Measurements from ENCODE around the gene AGAP1. TPM values are rescaled to one million over a fixed set of nuclear protein-coding genes. Genes with fewer than 3 reads are reported as not detected.

The AGAP1 gene
- total RNA-seq, 2 experiments from 2014 or later: 2.2 TPM

DNA sequence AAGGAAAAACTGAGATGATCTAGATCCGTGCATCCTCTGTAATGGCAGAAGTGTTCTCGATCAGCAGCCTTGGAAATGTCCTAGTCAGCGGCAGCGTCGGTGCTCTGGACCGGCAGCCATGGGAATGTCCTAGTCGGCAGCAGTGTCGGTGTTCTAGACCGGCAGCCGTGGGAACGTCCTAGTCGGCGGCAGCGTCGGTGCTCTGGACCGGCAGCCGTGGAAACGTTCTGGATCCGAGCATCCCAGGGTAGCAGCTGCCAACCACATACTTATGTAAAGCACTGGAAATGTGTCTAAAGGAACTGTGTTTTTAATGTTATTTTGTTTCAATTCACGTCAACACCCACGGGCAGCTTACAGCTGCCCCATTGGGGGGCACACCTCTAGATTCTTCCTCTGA is 615.6 kb downstream of the AGAP1 start:
- Mint-ChIP-seq H3K9me3 (ENCODE audit: low read depth) (no peaks in the 10 kb centered on the region), H3K27me3 (peaks cover 14% of the 10 kb centered on the region), H3K36me3 (ENCODE audit: low read depth) (no peaks in the 10 kb centered on the region), H3K4me3 (no peak overlapping the region), H3K4me1 (no peaks in the 10 kb centered on the region), H3K27ac (no peak overlapping the region)
- ChIA-PET POLR2A (no interaction called here), CTCF (interaction anchor here (0.6 kb wide), 1 partner anchor 925 kb away, joined by 3 read pairs; no protein-coding TSS in a partner anchor)
- no peak for DNase-seq
- intact Hi-C loops (cut with DNase I, micrococcal nuclease): no loop called here
- no peak for ATAC-seq

DNA sequence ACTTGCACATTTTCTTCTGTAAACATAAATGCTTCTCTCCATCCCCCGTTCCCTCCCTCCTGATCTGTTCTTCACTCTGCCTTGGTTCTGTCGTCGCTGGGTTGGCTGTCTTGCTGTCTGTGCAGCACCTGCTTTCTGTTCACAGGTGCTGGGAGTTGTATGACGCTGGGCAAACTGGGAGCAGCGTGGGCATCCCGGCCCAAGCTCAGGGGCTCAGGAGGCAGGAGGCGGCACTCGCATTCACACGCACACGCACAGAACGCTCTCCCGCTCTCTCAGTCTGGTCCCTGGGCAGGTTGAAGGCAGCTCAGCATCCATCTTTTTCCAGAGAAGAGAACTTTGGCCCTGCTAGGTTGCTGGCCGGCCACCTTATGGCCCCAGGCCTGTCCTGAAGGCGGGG is 618.6 kb downstream of the AGAP1 start:
- POLR2A ChIA-PET: no interaction called here

DNA sequence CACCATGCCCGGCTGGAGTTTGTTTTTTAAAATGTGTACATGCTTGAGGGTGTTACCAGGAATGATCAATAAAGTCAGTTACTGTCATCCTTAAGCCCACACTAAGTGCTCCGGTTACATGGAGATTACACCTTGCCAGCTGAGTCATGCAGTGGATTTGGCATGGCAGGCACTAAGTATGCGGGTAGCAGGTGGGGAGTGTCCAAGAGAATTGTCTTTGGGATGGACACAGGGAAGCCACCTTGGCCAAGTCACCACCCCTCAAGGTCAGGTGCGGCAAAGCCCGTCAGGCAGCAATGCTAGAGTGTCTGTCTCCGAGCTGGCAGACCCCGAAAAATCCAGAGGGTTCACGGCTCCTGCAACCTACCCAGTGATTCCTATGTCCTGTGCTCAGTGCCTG is 619.6 kb downstream of the AGAP1 start:
- no peaks in the 10 kb centered on the region for H3K4me1 Mint-ChIP-seq
- POLR2A ChIA-PET: no interaction called here
- CTCF ChIA-PET: interaction anchor here (1.2 kb wide), 1 partner anchor 13 kb away, joined by 3 read pairs; no protein-coding TSS in a partner anchor
- no peak overlapping the region for H3K27ac Mint-ChIP-seq
- no peak for ATAC-seq
- no peak for DNase-seq
- no peaks in the 10 kb centered on the region for H3K36me3 Mint-ChIP-seq (ENCODE audit: low read depth)
- intact Hi-C loops (cut with DNase I, micrococcal nuclease): no loop called here
- H3K4me3 Mint-ChIP-seq: no peak overlapping the region
- H3K27me3 Mint-ChIP-seq: peaks cover 13% of the 10 kb centered on the region
- no peaks in the 10 kb centered on the region for H3K9me3 Mint-ChIP-seq (ENCODE audit: low read depth)

More for the DNA sequence above, 618.6 kb downstream of the AGAP1 start:
- no peaks in the 10 kb centered on the region for H3K4me1 Mint-ChIP-seq
- ATAC-seq (no peak), DNase-seq (no peak)
- no peak overlapping the region for H3K4me3 Mint-ChIP-seq
- H3K27me3 Mint-ChIP-seq: peaks cover 15% of the 10 kb centered on the region
- intact Hi-C loops (cut with DNase I, micrococcal nuclease): no loop called here
- CTCF ChIA-PET: interaction anchor here (1.2 kb wide), 1 partner anchor 14 kb away, joined by 3 read pairs; no protein-coding TSS in a partner anchor
- H3K9me3 Mint-ChIP-seq (ENCODE audit: low read depth): no peaks in the 10 kb centered on the region
- H3K27ac Mint-ChIP-seq: no peak overlapping the region
- H3K36me3 Mint-ChIP-seq (ENCODE audit: low read depth): no peaks in the 10 kb centered on the region

DNA sequence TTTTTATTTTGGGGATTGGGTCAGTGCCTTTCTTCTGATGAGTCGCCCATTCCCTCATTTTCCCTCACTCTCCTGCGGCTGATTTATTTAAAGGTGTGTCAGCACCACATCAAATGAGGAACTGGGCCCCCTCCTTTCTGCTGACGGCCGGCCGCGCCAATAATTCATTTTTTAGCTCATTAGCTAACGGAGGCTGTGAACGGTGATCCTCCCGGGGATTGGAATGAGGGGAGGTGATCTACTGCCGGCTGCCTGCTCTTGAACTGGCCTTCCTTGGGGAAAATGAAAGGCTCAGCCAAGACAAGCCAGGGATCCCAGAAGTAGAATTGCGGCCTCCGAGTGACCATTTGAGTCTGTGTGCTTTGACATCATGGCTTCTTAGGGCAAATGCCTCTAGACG is 620.1 kb downstream of the AGAP1 start:
- Mint-ChIP-seq H3K4me3 (no peak overlapping the region), H3K27me3 (peaks cover 12% of the 10 kb centered on the region), H3K9me3 (ENCODE audit: low read depth) (no peaks in the 10 kb centered on the region), H3K27ac (no peak overlapping the region), H3K4me1 (no peaks in the 10 kb centered on the region), H3K36me3 (ENCODE audit: low read depth) (no peaks in the 10 kb centered on the region)
- intact Hi-C loops (cut with DNase I, micrococcal nuclease): no loop called here
- CTCF ChIA-PET: no interaction called here
- no peak for DNase-seq
- no peak for ATAC-seq
- POLR2A ChIA-PET: no interaction called here

DNA sequence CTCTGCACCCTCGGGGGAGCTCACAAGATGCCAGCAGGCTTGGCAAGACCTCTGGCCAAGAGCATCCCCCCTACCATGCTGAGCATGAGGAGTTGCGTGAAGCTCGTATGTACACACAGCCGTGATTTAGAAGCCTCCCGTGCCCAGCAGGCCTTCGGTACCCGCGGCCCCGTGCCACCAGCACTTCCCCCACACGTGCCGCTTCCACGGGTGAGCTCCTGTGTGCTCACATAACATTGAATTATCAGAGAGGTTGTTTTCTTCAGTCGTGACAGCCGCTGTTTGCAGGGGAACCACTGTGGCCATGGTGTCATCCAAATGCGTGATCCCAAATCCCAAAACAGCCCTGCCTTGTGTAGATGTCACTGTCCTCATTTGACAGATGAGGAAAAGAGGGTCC is 621.1 kb downstream of the AGAP1 start:
- ChIA-PET CTCF (no interaction called here), POLR2A (interaction anchor here (0.7 kb wide), 1 partner anchor 51 kb away, joined by 3 read pairs; no protein-coding TSS in a partner anchor)
- Mint-ChIP-seq H3K4me1 (no peaks in the 10 kb centered on the region), H3K36me3 (ENCODE audit: low read depth) (no peaks in the 10 kb centered on the region), H3K4me3 (no peak overlapping the region), H3K27me3 (peaks cover 14% of the 10 kb centered on the region), H3K9me3 (ENCODE audit: low read depth) (no peaks in the 10 kb centered on the region), H3K27ac (no peak overlapping the region)
- DNase-seq (no peak), ATAC-seq (no peak)
- intact Hi-C loops (cut with DNase I, micrococcal nuclease): no loop called here

DNA sequence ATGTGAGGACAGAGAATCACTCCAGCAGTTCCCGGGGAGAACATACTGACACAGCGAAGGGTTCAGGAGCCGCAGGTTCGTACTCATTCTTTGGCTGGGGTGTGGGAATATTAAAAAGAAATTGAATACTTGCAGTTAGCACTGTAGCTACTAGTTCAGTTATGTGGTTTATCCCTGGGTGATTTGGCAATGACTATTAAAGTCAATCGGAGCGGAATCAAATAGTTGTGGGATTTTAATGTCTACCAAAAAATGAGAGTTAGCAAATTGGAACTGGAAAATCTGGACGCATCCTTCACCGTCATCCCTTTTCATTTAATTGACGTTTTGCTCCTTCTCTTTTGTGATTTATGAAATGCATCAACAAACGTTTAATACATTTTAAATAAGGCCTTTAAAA is 623.6 kb downstream of the AGAP1 start:
- intact Hi-C loops (cut with DNase I, micrococcal nuclease): no loop called here
- Mint-ChIP-seq H3K27me3 (peaks cover 23% of the 10 kb centered on the region), H3K27ac (no peak overlapping the region), H3K4me1 (no peaks in the 10 kb centered on the region), H3K9me3 (ENCODE audit: low read depth) (no peaks in the 10 kb centered on the region), H3K4me3 (no peak overlapping the region), H3K36me3 (ENCODE audit: low read depth) (no peaks in the 10 kb centered on the region)
- DNase-seq (no peak), ATAC-seq (no peak)
- POLR2A ChIA-PET: no interaction called here
- CTCF ChIA-PET: no interaction called here

DNA sequence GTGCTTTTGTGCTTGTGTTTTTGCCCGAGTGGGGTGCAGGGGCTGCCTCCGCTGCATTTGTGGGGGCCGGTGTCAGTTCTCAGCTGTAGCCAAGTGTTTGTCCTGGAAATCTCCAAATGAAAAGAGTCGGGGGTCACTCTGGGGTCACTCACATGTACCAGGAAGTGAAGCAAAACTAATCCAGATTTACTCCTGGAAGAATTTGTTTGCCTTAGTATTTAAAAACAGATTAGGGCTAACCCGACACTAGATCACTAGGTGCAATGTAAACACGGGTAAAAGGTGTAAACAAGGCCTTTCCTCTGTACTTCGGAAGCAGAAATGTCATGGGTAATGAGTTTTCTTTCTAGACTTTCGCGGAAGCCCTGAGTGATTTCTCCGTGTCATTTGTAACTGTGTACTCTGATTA is 624.0 kb downstream of the AGAP1 start:
- H3K4me3 Mint-ChIP-seq: no peak overlapping the region
- H3K4me1 Mint-ChIP-seq: no peaks in the 10 kb centered on the region
- peaks cover 24% of the 10 kb centered on the region for H3K27me3 Mint-ChIP-seq
- no peaks in the 10 kb centered on the region for H3K9me3 Mint-ChIP-seq (ENCODE audit: low read depth)
- ATAC-seq: no peak
- CTCF ChIA-PET: no interaction called here
- no peak for DNase-seq
- POLR2A ChIA-PET: no interaction called here
- intact Hi-C loops (cut with DNase I, micrococcal nuclease): no loop called here
- no peaks in the 10 kb centered on the region for H3K36me3 Mint-ChIP-seq (ENCODE audit: low read depth)
- no peak overlapping the region for H3K27ac Mint-ChIP-seq

DNA sequence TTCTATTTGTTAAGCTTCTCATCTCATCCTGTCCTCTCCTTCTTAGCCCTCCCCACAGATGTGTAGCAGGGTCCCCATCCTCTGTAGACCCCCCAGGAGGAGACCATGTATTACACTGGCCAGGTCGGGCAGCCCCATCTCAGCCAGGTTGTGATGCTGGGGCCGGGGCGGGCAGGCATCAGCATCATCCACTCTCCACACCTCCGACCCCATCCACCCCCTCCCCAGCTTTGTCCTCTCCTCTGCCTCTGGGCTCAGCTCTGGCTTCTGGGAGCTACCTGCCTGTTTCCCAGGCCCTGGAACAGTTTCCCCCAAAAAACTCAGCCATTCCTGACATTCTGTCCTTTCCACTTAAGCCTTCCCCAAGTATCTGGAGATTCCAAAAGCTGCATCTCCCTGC is 625.2 kb downstream of the AGAP1 start:
- H3K27me3 Mint-ChIP-seq: peaks cover 24% of the 10 kb centered on the region
- POLR2A ChIA-PET: no interaction called here
- DNase-seq (no peak), ATAC-seq (no peak)
- intact Hi-C loops (cut with DNase I, micrococcal nuclease): no loop called here
- no peak overlapping the region for H3K27ac Mint-ChIP-seq
- CTCF ChIA-PET: no interaction called here
- H3K4me1 Mint-ChIP-seq: no peaks in the 10 kb centered on the region
- H3K4me3 Mint-ChIP-seq: no peak overlapping the region
- H3K9me3 Mint-ChIP-seq (ENCODE audit: low read depth): no peaks in the 10 kb centered on the region
- no peaks in the 10 kb centered on the region for H3K36me3 Mint-ChIP-seq (ENCODE audit: low read depth)

DNA sequence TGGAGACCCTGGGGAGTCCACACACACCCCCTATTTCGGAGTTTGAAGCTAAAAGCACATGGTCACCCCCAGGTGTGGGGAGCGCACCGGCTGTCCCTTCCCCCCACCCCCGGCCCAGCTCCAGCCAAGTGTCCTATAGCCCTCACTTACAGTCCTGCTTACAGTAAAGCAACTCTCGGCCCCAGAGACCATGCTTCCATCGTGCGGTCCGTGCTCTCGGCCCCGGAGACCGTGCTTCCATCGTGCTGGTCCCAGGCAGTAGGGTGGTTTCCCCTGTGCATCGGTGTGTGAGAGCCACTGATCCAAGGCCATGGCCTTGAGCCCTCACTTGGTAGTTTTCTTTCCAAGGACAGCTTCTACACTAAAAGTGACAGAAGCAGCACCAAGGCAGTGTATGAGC is 625.6 kb downstream of the AGAP1 start:
- DNase-seq (no peak), ATAC-seq (no peak)
- CTCF ChIA-PET: no interaction called here
- Mint-ChIP-seq H3K9me3 (ENCODE audit: low read depth) (no peaks in the 10 kb centered on the region), H3K4me1 (no peaks in the 10 kb centered on the region), H3K4me3 (no peak overlapping the region), H3K36me3 (ENCODE audit: low read depth) (no peaks in the 10 kb centered on the region), H3K27me3 (peaks cover 24% of the 10 kb centered on the region), H3K27ac (no peak overlapping the region)
- POLR2A ChIA-PET: no interaction called here
- intact Hi-C loops (cut with DNase I, micrococcal nuclease): no loop called here

DNA sequence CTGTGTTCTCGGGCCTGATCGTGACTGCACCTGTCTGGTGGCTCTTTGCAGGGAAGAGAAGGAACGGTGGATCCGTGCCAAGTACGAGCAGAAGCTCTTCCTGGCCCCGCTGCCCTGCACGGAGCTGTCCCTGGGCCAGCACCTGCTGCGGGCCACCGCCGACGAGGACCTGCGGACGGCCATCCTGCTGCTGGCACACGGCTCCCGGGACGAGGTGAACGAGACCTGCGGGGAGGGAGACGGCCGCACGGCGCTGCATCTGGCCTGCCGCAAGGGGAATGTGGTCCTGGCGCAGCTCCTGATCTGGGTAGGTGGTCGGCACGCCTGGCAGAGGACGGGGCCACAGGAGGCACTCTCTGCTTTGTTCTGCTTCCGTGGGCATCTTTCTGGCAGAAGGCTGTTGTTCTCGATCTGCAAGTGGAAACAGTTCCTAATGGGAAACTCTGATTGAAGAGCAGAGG is 626.3 kb downstream of the AGAP1 start:
- no peak for ATAC-seq
- no peak for DNase-seq
- Mint-ChIP-seq H3K36me3 (ENCODE audit: low read depth) (no peaks in the 10 kb centered on the region), H3K27me3 (peaks cover 24% of the 10 kb centered on the region), H3K27ac (no peak overlapping the region), H3K9me3 (ENCODE audit: low read depth) (no peaks in the 10 kb centered on the region), H3K4me1 (no peaks in the 10 kb centered on the region), H3K4me3 (no peak overlapping the region)
- intact Hi-C loops (cut with DNase I, micrococcal nuclease): no loop called here
- ChIA-PET CTCF (no interaction called here), POLR2A (no interaction called here)

DNA sequence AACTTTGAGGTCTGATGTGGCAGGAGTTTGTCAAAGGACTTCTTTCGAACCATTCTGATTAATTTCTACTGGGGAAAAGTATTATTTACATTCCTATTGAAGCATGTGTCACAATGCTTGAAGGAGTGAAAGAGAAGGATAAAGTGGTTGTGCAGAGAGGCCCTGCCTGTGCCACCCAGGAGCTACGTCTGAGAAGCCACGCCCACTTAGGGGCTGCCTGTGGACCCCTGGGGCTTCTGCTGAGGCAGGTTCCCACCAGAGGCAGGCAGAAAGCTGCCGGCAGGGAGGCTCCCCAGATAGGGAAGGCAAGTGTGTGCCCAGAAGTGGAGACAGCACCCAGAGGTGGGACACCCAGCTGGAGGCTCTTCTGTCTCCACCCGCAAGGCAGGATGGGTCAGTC is 627.0 kb downstream of the AGAP1 start:
- no peaks in the 10 kb centered on the region for H3K36me3 Mint-ChIP-seq (ENCODE audit: low read depth)
- intact Hi-C loops (cut with DNase I, micrococcal nuclease): no loop called here
- no peaks in the 10 kb centered on the region for H3K9me3 Mint-ChIP-seq (ENCODE audit: low read depth)

DNA sequence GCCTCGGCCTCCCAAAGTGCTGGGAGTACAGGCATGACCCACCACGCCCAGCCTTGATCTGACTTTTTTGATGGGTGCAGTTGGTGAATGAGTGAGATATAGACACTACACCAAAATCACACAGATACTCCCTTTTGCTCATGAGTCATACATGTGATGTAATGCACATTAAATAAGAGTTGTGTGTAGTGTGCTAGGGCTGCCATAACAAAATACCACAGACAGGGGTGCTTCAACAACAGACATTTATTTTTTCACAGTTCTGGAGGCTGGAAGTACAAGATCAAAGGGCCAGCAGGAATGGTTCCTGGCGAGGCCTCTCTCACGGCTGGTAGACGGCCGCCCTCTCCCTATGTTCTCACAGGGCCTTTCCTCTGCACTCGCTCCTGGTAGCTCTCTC is 627.7 kb downstream of the AGAP1 start:
- H3K9me3 Mint-ChIP-seq (ENCODE audit: low read depth): no peaks in the 10 kb centered on the region
- ChIA-PET POLR2A (no interaction called here), CTCF (no interaction called here)
- no peak for ATAC-seq
- H3K4me1 Mint-ChIP-seq: no peaks in the 10 kb centered on the region
- H3K36me3 Mint-ChIP-seq (ENCODE audit: low read depth): no peaks in the 10 kb centered on the region
- intact Hi-C loops (cut with DNase I, micrococcal nuclease): no loop called here
- H3K4me3 Mint-ChIP-seq: no peak overlapping the region
- no peak overlapping the region for H3K27ac Mint-ChIP-seq
- DNase-seq: no peak
- peaks cover 24% of the 10 kb centered on the region for H3K27me3 Mint-ChIP-seq

More for the DNA sequence above, 627.0 kb downstream of the AGAP1 start:
- DNase-seq: no peak
- ChIA-PET CTCF (no interaction called here), POLR2A (no interaction called here)
- no peak for ATAC-seq
- no peak overlapping the region for H3K27ac Mint-ChIP-seq
- no peaks in the 10 kb centered on the region for H3K4me1 Mint-ChIP-seq
- H3K4me3 Mint-ChIP-seq: no peak overlapping the region
- H3K27me3 Mint-ChIP-seq: peaks cover 24% of the 10 kb centered on the region

DNA sequence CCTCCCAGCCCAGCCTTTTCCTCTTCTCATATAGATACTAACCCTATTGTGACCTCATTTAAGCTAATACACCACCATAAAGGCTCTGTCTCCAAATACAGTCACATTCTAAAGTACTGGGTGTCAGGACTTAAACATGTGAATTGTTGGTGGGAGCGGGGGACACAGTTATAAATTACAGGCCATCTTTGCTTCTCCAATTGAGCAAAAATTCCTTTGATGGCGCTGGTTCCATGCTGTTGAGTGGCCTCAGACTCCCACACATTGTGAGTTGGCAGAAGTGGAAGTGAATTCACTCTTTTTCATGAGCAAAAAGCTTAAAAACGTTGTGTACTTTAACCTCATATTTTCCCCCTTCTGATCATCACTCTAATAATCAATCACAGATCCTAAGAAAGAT is 628.4 kb downstream of the AGAP1 start:
- ChIA-PET CTCF (no interaction called here), POLR2A (no interaction called here)
- no peak overlapping the region for H3K27ac Mint-ChIP-seq
- no peak for DNase-seq
- peaks cover 22% of the 10 kb centered on the region for H3K27me3 Mint-ChIP-seq
- intact Hi-C loops (cut with DNase I, micrococcal nuclease): no loop called here
- no peak for ATAC-seq
- no peak overlapping the region for H3K4me3 Mint-ChIP-seq
- no peaks in the 10 kb centered on the region for H3K36me3 Mint-ChIP-seq (ENCODE audit: low read depth)
- H3K4me1 Mint-ChIP-seq: no peaks in the 10 kb centered on the region
- H3K9me3 Mint-ChIP-seq (ENCODE audit: low read depth): no peaks in the 10 kb centered on the region
